ENCODE data around the gene ATG9B. TPM values are rescaled to one million over a fixed set of nuclear protein-coding genes. Genes with fewer than 3 reads are reported as not detected.

ATG9B gene
- polyA plus RNA-seq, 1 of the 3 experiments (the other 2 are of a cell fraction), result 0.67 TPM

DNA sequence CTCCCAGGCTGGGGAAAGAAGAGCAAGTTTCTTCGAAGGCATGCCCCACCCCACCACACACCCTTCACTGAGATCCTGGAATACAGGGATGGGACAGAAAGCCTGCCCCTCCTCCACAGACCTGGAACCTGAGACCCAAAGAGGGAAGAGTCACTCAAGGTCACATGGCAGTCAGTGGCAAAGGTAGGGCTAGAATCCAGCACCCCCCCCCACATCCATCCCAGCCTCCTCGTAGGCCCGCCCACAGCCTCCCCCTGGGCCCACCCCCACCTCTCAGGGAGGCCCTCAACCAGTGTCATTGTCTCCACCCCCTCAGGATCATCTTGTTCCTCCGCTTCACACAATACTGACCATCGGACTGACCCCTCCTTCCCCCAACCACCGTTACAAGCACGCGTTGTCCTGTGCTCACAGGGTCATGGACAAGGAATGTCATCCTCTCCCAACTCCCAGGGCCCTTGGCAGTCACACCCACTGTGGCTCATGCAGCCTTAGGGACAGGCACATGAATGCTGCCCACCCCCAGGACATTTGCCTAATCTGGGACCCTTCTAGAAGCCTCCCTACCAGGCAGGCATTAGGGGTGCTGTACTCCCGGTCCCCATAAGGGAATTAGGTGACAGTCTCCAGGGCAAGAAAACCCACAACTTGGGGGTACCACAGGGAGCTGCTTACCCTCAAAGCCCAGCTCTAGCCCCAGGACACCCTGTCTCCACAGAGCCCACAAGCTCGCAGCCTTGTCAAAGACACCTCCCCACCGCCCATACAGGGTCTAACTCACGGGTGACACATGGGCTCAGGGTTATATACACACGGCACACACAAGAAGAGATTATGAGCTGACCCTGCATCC, 47.5 kb downstream of the ATG9B start:
- peaks cover 74% of the 10 kb centered on the region for H3K27me3 ChIP-seq (ENCODE audit: insufficient read depth)
- H2AFZ ChIP-seq (ENCODE audit: low read depth), result no peak overlapping the region
- H3K36me3 ChIP-seq (replicated peaks in 1 of 2; ENCODE audit: control insufficient read depth in 1 of 2, insufficient read depth in 2 of 2, low read length in 1 of 2), result no peaks in the 10 kb centered on the region
- DNase-seq, result peak; percentile 85
- no peaks in the 10 kb centered on the region for H3K9me2 ChIP-seq
- H4K20me1 ChIP-seq (ENCODE audit: insufficient read depth), result no peaks in the 10 kb centered on the region
- H3K4me3 ChIP-seq (ENCODE audit: low read depth in 2 of 2, low read length in 1 of 2), result peak overlapping the region in 1 of 2 experiments; percentile 57; a peak in 2 of 4 replicates
- peak overlapping the region in 1 of 2 experiments; percentile 100; a peak in 3 of 4 replicates for H3K27ac ChIP-seq (ENCODE audit: low read depth in 2 of 2, low read length in 1 of 2)
- TF ChIP-seq, protein P1, sequence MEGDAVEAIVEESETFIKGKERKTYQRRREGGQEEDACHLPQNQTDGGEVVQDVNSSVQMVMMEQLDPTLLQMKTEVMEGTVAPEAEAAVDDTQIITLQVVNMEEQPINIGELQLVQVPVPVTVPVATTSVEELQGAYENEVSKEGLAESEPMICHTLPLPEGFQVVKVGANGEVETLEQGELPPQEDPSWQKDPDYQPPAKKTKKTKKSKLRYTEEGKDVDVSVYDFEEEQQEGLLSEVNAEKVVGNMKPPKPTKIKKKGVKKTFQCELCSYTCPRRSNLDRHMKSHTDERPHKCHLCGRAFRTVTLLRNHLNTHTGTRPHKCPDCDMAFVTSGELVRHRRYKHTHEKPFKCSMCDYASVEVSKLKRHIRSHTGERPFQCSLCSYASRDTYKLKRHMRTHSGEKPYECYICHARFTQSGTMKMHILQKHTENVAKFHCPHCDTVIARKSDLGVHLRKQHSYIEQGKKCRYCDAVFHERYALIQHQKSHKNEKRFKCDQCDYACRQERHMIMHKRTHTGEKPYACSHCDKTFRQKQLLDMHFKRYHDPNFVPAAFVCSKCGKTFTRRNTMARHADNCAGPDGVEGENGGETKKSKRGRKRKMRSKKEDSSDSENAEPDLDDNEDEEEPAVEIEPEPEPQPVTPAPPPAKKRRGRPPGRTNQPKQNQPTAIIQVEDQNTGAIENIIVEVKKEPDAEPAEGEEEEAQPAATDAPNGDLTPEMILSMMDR (IDR thresholded peaks at IDR 0.05), result no peak
- TF ChIP-seq MXI1 (IDR thresholded peaks at IDR 0.05; ENCODE audit: low read depth, low read length) (peak; percentile 75; the same call in 1 of the 2 replicates), EP300 (IDR thresholded peaks at IDR 0.05; ENCODE audit: borderline replicate concordance in 1 of 2, low read depth in 1 of 2, low read length in 1 of 2) (peak in 1 of 2 experiments; percentile 30; a peak in 1 of 4 replicates), CHD2 (IDR thresholded peaks at IDR 0.05; ENCODE audit: low read length, partially characterized antibody) (peak; percentile 3)
- POLR2A ChIA-PET, result interaction anchor here (0.7 to 2.7 kb wide), 9 partner anchors 9 to 189 kb away, joined by 3 to 17 read pairs (median 4); partner anchors contain the start of gene ABCB8
- CTCF ChIA-PET, result interaction anchor here (0.7 to 27.1 kb wide), 22 partner anchors 6 to 198 kb away, joined by 3 to 761 read pairs (median 6); partner anchors contain the start of genes ABCB8 and TMEM176B
- H3K4me1 ChIP-seq (ENCODE audit: control insufficient read depth in 1 of 2, insufficient read depth in 2 of 2, low read depth in 1 of 2, low read length in 1 of 2), result peaks cover 0 to 82% of the 10 kb centered on the region in 2 experiments; a peak in 2 of 4 replicates
- 51% methylated on average over 12 of the region's 13 CpGs for WGBS (ENCODE audit: low lambda C conversion rate)
- peak overlapping the region; percentile 7; the same call in 1 of the 2 replicates for H3K4me2 ChIP-seq
- no peaks in the 10 kb centered on the region for H3K79me2 ChIP-seq (ENCODE audit: insufficient read depth)
- peaks cover 5% of the 10 kb centered on the region for H3F3A ChIP-seq (replicated peaks; ENCODE audit: insufficient read depth)
- no peak overlapping the region for H3K9ac ChIP-seq
- H3K9me3 ChIP-seq, result no peaks in the 10 kb centered on the region

DNA sequence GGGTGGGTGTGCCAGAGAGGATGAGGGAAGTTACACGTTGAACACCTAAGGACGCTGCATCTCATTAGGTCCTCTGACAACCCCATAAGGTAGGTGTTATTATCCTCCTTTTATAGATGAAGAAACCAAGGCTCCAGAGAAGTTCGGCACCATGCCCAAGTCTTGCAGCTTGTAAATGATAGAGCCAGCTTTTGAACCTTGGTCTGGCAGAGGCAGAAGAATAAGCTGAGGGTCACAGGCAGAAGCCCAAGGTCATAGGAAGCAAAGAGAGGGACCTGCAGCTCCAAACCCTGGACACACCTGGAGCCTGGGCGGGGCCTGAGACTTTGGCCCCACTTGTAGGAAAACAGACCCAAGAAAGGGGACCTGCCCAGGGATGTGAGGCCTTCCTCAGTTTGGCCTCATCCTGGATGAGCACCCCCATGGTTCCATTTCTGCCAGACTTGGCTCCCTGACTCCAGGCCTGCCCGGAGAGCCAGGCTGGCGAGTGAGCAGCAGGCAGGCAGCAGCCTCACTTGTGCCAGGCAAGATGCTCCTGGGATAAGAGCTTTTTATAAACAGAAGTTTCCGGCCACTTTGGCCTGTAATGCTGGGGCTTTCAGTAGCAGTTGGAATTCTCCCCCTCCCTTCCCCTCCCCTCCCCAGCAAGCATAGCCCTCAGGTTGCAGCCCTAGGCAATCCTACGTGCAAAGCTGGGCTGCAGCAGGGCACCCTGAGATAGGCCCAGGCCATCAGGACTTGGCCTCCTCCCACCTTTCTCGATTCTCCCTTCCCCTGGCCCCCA, 48.6 kb downstream of the ATG9B start:
- Histone ChIP-seq H4K20me1 (ENCODE audit: insufficient read depth) (no peaks in the 10 kb centered on the region), H3K36me3 (replicated peaks in 1 of 2; ENCODE audit: control insufficient read depth in 1 of 2, insufficient read depth in 2 of 2, low read length in 1 of 2) (no peaks in the 10 kb centered on the region), H3K4me2 (0 out of 2 replicates have a peak overlapping the region, but pooled peaks have one; percentile 24), H3K27me3 (ENCODE audit: insufficient read depth) (peaks cover 73% of the 10 kb centered on the region), H3K4me1 (ENCODE audit: control insufficient read depth in 1 of 2, insufficient read depth in 2 of 2, low read depth in 1 of 2, low read length in 1 of 2) (peaks cover 0 to 90% of the 10 kb centered on the region in 2 experiments; a peak in 2 of 4 replicates), H3K9me3 (no peaks in the 10 kb centered on the region), H3F3A (replicated peaks; ENCODE audit: insufficient read depth) (peaks cover 5% of the 10 kb centered on the region), H2AFZ (ENCODE audit: low read depth) (no peak overlapping the region), H3K4me3 (ENCODE audit: low read depth in 2 of 2, low read length in 1 of 2) (peak overlapping the region in 1 of 2 experiments; percentile 37; a peak in 1 of 4 replicates), H3K9me2 (no peaks in the 10 kb centered on the region), H3K79me2 (ENCODE audit: insufficient read depth) (no peaks in the 10 kb centered on the region), H3K9ac (no peak overlapping the region), H3K27ac (ENCODE audit: low read depth in 2 of 2, low read length in 1 of 2) (peak overlapping the region; percentile 30 to 100; a peak in 3 of 4 replicates)
- DNase-seq, result peak; percentile 79
- POLR2A ChIA-PET, result interaction anchor here (0.5 to 2.7 kb wide), 10 partner anchors 10 to 505 kb away, joined by 3 to 17 read pairs (median 6); no protein-coding TSS in a partner anchor
- CTCF ChIA-PET, result interaction anchor here (0.7 to 27.1 kb wide), 27 partner anchors 7 to 207 kb away, joined by 3 to 761 read pairs (median 4); partner anchors contain the start of genes ABCB8 and TMEM176B
- 64% methylated on average over 8 of the region's 9 CpGs for WGBS (ENCODE audit: low lambda C conversion rate)
- peak; percentile 83 for TF ChIP-seq FOXJ3 (CRISPR knock-in tag; IDR thresholded peaks at IDR 0.05)
- no peak for TF ChIP-seq RXRA (IDR thresholded peaks at IDR 0.05; ENCODE audit: borderline replicate concordance, low read depth)
- TF ChIP-seq POLR2AphosphoS5 (IDR thresholded peaks at IDR 0.05; ENCODE audit: low read depth, low read length), result no peak
- TF ChIP-seq, protein P2, sequence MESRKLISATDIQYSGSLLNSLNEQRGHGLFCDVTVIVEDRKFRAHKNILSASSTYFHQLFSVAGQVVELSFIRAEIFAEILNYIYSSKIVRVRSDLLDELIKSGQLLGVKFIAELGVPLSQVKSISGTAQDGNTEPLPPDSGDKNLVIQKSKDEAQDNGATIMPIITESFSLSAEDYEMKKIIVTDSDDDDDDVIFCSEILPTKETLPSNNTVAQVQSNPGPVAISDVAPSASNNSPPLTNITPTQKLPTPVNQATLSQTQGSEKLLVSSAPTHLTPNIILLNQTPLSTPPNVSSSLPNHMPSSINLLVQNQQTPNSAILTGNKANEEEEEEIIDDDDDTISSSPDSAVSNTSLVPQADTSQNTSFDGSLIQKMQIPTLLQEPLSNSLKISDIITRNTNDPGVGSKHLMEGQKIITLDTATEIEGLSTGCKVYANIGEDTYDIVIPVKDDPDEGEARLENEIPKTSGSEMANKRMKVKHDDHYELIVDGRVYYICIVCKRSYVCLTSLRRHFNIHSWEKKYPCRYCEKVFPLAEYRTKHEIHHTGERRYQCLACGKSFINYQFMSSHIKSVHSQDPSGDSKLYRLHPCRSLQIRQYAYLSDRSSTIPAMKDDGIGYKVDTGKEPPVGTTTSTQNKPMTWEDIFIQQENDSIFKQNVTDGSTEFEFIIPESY (IDR thresholded peaks at IDR 0.05; ENCODE audit: borderline replicate concordance, low read depth), result no peak
- peak in 1 of 2 experiments; percentile 79; a peak in 2 of 4 replicates for TF ChIP-seq EP300 (IDR thresholded peaks at IDR 0.05; ENCODE audit: borderline replicate concordance in 1 of 2, low read depth in 1 of 2, low read length in 1 of 2)
- TF ChIP-seq MXI1 (IDR thresholded peaks at IDR 0.05; ENCODE audit: low read depth, low read length), result peak; percentile 79
- TF ChIP-seq GABPA (IDR thresholded peaks at IDR 0.05; ENCODE audit: low read depth), result no peak
- no peak for TF ChIP-seq NRF1 (IDR thresholded peaks at IDR 0.05; ENCODE audit: low read depth, low read length)
- no peak for TF ChIP-seq RFX5 (IDR thresholded peaks at IDR 0.05; ENCODE audit: low read length)
- TF ChIP-seq FOXM1 (IDR thresholded peaks at IDR 0.05; ENCODE audit: low read depth), result no peak
- peak; percentile 62 for TF ChIP-seq CHD2 (IDR thresholded peaks at IDR 0.05; ENCODE audit: low read length, partially characterized antibody)
- TF ChIP-seq YY1 (IDR thresholded peaks at IDR 0.05; ENCODE audit: low read depth), result no peak
- no peak for TF ChIP-seq TEAD4 (IDR thresholded peaks at IDR 0.05; ENCODE audit: borderline replicate concordance, insufficient read depth)
- no peak for TF ChIP-seq FOSL2 (IDR thresholded peaks at IDR 0.05; ENCODE audit: borderline replicate concordance, low read depth)
